Lower lobe of right lung (tissue), 2 donors: Measurements from ENCODE around the gene GARIN5A. TPM values are rescaled to one million over a fixed set of nuclear protein-coding genes. Genes with fewer than 3 reads are reported as not detected.
"Not testable (repeated sequence)": the region's sequence is repeated elsewhere in the genome, so short reads cannot be mapped to it uniquely, and the experiment has no call there.

Experiments used
- ATAC-seq, 2 donors: fragments of 200-7000 bp; cut with Tn5 transposase; one replicate each; pipeline ENCODE4 v1.9.1; 2020 to 2022; ENCODE audit warnings: mild to moderate bottlenecking in 2 of 2, moderate library complexity in 2 of 2
- DNase-seq: peaks from one replicate; pipeline ENCODE4 v3.0.0-alpha.2; 2020
- H3K27ac ChIP-seq: fragments of 200-600 bp; one replicate; pipeline ENCODE4 v1.8.0; 2022
- H3K27me3 ChIP-seq: fragments of 200-600 bp; one replicate; pipeline ENCODE4 v1.8.0; 2022; ENCODE audit warnings: low read depth
- H3K36me3 ChIP-seq: fragments of 200-600 bp; one replicate; pipeline ENCODE4 v1.8.0; 2022; ENCODE audit warnings: mild to moderate bottlenecking
- H3K4me1 ChIP-seq: fragments of 200-600 bp; one replicate; pipeline ENCODE4 v1.8.0; 2022
- H3K4me3 ChIP-seq: fragments of 200-600 bp; one replicate; pipeline ENCODE4 v1.8.0; 2022; ENCODE audit warnings: mild to moderate bottlenecking
- H3K9me3 ChIP-seq: fragments of 200-600 bp; one replicate; pipeline ENCODE4 v1.8.0; 2022
- CTCF ChIP-seq: fragments of 200-600 bp; IDR thresholded peaks from one replicate; pipeline ENCODE4 v1.8.0; 2022; ENCODE audit warnings: antibody characterized with exemption, mild to moderate bottlenecking
- intact Hi-C: fragments of 100-400 bp; cut with DNase I; formaldehyde crosslinking; loops from one replicate; pipeline ENCODE4 v1.11.0; 2022
- total RNA-seq: library from RNA; stranded (reverse); fragmentation: NEBNext Ultra II Directional; extraction: Animal tissue kit (Norgen Biotek cat#: 25700); gene quantifications from one replicate; pipeline ENCODE4 v1.2.1, GENCODE V29; 2021
- donor health status: DM: no; HTN: yes; CAD: no; lungs with severe emphysema.

GARIN5A gene
- total RNA-seq, 1 donor from 2014 or later = 2.2 TPM

DNA sequence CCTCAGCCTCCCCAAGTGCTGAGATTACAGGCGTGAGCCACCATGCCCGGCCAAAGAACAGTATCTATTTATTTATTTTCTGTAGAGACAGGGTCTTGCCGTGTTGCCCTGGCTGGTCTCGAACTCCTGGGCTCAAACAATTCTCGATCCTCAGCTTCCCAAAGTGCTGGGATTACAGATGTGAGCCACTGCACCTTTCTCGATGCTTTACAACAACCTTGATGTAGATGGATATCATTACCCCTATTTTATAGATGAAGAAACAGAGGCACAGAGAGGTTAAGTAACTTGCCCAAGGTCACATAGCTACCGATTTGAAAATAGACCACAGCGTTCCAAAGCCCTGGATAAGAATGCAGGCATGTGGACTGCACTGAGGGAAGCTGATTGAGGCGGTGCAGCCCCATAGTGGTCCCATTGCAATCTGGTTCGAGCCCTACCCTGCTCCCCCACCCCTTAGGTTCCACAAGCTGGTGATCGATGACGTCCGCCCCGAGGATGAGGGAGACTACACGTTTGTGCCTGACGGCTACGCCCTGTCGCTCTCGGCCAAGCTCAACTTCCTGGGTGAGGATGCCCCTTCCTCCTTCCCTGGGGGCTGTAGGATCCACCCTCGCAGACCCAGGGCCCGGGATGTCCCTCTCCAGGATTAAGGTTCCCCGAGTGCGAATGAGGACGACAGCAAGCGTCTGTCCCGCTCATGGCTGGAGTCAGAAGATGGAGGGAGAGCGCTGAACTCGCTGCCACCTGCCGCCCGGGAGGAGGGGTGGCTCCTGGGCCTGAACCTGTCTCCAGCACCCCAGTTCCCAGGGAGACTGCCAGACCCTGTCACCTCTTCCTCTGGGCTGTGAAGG, 26.1 kb downstream of the GARIN5A start:
- TF ChIP-seq CTCF = no peak
- intact Hi-C loops = no loop called here
- Histone ChIP-seq H3K27ac (no peak overlapping the region), H3K36me3 (no peaks in the 10 kb centered on the region), H3K4me1 (no peaks in the 10 kb centered on the region), H3K27me3 (peaks cover 3% of the 10 kb centered on the region), H3K9me3 (no peaks in the 10 kb centered on the region), H3K4me3 (no peak overlapping the region)
- DNase-seq (no peak), ATAC-seq (no peak)

DNA sequence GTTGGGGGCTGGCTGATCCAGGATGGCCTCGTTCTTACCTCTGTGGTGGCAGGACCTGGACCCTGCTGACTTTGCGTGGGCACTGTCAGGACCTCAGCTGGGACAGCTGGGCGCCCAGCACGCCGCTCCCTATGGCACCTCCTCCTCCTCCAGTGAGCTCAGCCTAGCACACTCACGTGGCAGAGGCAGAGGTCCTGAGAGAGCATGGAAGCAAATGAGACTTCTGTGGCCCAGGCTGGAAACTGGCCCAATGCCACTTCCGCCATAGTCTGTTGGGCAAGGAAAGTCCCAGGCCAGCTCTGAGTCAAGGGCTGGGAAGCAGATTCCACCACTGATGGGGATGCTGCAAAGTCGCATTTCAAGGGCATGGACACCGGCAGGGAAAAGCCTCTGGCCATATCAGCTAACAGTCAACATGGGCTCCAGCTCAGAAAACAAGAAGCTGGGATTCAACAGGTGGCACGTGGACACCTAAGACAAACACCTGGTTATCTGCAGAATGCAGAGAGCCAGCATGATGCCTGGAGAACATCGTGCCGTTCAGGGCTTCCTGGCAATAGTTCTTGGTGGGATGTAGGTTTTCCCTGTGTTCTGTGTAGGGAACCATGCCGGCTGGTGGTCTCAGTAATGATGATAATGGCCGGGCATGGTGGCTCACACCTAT, 27.3 kb downstream of the GARIN5A start:
- peaks cover 3% of the 10 kb centered on the region for H3K27me3 ChIP-seq
- H3K9me3 ChIP-seq = no peaks in the 10 kb centered on the region
- no peaks in the 10 kb centered on the region for H3K4me1 ChIP-seq
- no peaks in the 10 kb centered on the region for H3K36me3 ChIP-seq
- no peak for DNase-seq
- intact Hi-C loops = no loop called here
- no peak overlapping the region for H3K4me3 ChIP-seq
- no peak overlapping the region for H3K27ac ChIP-seq
- no peak for ATAC-seq
- no peak for TF ChIP-seq CTCF

DNA sequence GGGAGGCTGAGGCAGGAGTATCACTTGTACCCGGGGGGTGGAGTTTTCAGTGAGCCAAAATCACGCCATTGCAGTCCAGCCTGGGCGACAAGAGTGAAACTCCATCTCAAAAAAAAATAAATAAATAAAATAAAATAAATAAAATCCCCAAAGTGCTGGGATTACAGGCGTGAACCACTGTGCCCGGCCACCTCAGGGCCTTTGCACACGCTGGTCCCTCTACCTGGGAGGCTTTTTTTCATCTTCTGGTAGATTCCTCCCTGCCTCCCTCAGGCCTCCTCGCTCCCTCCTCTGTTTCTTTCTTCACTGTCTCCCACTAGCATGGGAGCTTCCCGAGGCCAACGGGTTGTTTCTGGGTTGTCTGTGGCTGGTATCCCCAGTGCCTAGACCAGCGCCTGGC, 28.9 kb downstream of the GARIN5A start:
- DNase-seq (no peak), ATAC-seq (no peak)
- H3K4me3 ChIP-seq = no peak overlapping the region
- H3K27me3 ChIP-seq = peaks cover 3% of the 10 kb centered on the region
- no peak for TF ChIP-seq CTCF
- intact Hi-C loops = no loop called here
- H3K4me1 ChIP-seq = no peaks in the 10 kb centered on the region
- no peak overlapping the region for H3K27ac ChIP-seq
- no peaks in the 10 kb centered on the region for H3K9me3 ChIP-seq
- no peaks in the 10 kb centered on the region for H3K36me3 ChIP-seq

GRCh38 chr19:50447053-50447452, 29.6 kb downstream of the GARIN5A start:
- no peak overlapping the region for H3K4me3 ChIP-seq
- no peaks in the 10 kb centered on the region for H3K4me1 ChIP-seq
- peaks cover 3% of the 10 kb centered on the region for H3K27me3 ChIP-seq
- intact Hi-C loops = no loop called here
- no peak for ATAC-seq
- no peak for DNase-seq
- H3K36me3 ChIP-seq = no peaks in the 10 kb centered on the region
- no peak for TF ChIP-seq CTCF
- no peaks in the 10 kb centered on the region for H3K9me3 ChIP-seq
- no peak overlapping the region for H3K27ac ChIP-seq

GRCh38 chr19:50444059-50444458, 32.6 kb downstream of the GARIN5A start:
- DNase-seq = no peak
- Histone ChIP-seq H3K4me1 (no peaks in the 10 kb centered on the region), H3K9me3 (no peaks in the 10 kb centered on the region), H3K27ac (no peak overlapping the region), H3K4me3 (no peak overlapping the region), H3K36me3 (no peaks in the 10 kb centered on the region), H3K27me3 (no peaks in the 10 kb centered on the region)
- TF ChIP-seq CTCF = no peak
- intact Hi-C loops = no loop called here
- no peak for ATAC-seq

- H3K4me3 ChIP-seq, H3K4me1 ChIP-seq, H3K9me3 ChIP-seq, ATAC-seq, H3K36me3 ChIP-seq, H3K27ac ChIP-seq, H3K27me3 ChIP-seq, DNase-seq, intact Hi-C loops: not testable (repeated sequence)
Observed at GRCh38 chr19:50439130-50439529, 37.5 kb downstream of the GARIN5A start.
